ENCODE measurements around the gene NAIF1. TPM values are rescaled to one million over a fixed set of nuclear protein-coding genes. Genes with fewer than 3 reads are reported as not detected.

NAIF1 gene
- total RNA-seq, 4 donors from 2014 or later = 3.8 to 27.4 (median 10.6) TPM

DNA sequence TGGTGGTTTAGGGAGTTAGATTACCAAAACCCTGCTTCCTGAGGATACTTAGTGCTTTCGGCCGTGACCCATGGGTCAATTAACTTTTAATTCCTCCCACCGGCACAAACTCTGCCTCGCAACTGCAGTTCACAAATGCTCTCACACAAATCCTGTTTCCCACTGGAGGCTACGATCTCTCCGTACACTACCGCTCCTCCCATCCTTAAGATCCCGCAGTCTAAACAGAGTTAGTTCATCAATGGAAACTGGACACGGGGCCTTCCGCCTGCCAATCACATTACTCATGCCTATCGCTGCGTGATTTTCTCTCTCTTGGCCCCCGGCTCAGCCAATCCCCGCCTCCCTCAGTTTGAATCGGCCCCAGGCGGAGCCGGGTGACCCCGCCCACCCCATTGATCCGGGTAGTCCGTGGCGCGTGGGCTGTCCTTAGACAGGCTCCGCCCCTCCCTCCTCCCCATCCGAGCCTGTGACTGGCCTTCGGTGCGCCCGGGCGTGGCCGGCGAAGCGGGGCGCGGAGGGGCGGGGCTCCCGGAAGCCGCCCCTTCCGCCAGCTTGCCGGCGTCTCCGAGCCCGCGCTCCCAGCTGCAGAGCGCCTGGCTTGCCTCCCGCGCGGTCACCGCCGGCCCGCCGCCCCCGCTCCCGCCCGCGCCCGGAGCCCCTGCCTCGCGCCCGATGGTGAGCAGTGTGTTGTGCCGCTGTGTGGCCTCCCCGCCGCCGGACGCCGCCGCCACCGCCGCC, 695 bp upstream of the NAIF1 start, which contains the start of gene SLC25A25:
Gene SLC25A25, plus strand, starts transcription at position 588 of the 741 bp plus-strand sequence. Its CDS starts 88 bp downstream, at position 676.
- DNase-seq = peak; percentile 100
- intact Hi-C loops (cut with DNase I; ENCODE audit: low total_unique reads) = no loop called here
- H3K9me3 ChIP-seq = no peaks in the 10 kb centered on the region
- H3K27me3 ChIP-seq = no peaks in the 10 kb centered on the region
- peak; percentile 84 to 96 for TF ChIP-seq POLR2A (IDR thresholded peaks at IDR 0.05)
- TF ChIP-seq CTCF (IDR thresholded peaks at IDR 0.05) = peak in 1 of 4 experiments; percentile 3
- H3K4me3 ChIP-seq = peak within 1 kb of the TSS; percentile 84 to 95
- H3K4me1 ChIP-seq = peaks cover 11 to 20% of the 10 kb centered on the region in 2 donors
- H3K36me3 ChIP-seq = no peaks in the 10 kb centered on the region
- peak within 1 kb of the TSS; percentile 98 to 99 for H3K27ac ChIP-seq

DNA sequence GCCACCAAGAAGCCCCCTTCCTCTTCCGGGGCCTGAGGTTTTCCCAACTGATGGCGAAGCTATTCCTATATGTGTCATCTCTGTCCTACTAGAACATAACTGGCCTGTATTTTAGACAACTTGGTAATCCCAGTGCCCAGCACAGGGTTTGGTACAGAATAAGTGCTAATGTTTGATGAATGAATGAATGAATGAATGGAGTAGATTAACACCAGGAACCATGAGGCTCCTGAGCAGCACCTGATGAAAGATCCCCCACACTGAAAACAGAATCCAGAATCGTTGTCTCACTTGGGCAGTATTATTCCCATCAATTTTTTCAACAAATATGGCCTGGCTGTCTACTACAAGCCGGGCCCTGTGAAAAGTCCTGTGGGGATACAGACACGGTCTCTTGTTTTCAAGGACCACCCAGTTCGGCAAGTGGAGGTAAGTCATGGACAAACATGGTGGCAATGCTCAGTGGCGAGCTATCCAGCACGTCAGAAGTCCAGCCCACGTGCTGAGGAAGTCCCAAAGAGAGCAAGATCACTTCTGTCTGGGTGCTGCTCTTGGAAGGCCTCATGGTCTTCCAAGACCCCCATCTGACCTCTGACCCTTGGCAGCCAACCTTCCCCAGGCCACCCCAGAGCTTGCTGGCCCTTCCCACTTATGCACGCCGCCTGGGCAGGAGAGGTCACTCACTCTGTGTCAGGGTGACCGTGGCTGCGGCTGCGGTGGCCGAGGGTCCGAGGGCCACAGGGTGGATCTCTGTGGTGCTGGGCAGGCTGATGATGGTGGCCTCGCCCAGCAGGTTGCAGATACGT, 1.0 kb downstream of the NAIF1 start:
- intact Hi-C loops (cut with DNase I; ENCODE audit: low total_unique reads) = no loop called here
- TF ChIP-seq CTCF (IDR thresholded peaks at IDR 0.05) = no peak
- TF ChIP-seq POLR2A (IDR thresholded peaks at IDR 0.05) = no peak
- no peaks in the 10 kb centered on the region for H3K27me3 ChIP-seq
- H3K36me3 ChIP-seq = no peaks in the 10 kb centered on the region
- peak overlapping the region; percentile 89 to 98 for H3K27ac ChIP-seq
- peak in 1 of 2 donors; percentile 67 for DNase-seq
- H3K4me1 ChIP-seq = peaks cover 5 to 14% of the 10 kb centered on the region in 2 donors
- H3K4me3 ChIP-seq = peak overlapping the region; percentile 25 to 35
- no peaks in the 10 kb centered on the region for H3K9me3 ChIP-seq

DNA sequence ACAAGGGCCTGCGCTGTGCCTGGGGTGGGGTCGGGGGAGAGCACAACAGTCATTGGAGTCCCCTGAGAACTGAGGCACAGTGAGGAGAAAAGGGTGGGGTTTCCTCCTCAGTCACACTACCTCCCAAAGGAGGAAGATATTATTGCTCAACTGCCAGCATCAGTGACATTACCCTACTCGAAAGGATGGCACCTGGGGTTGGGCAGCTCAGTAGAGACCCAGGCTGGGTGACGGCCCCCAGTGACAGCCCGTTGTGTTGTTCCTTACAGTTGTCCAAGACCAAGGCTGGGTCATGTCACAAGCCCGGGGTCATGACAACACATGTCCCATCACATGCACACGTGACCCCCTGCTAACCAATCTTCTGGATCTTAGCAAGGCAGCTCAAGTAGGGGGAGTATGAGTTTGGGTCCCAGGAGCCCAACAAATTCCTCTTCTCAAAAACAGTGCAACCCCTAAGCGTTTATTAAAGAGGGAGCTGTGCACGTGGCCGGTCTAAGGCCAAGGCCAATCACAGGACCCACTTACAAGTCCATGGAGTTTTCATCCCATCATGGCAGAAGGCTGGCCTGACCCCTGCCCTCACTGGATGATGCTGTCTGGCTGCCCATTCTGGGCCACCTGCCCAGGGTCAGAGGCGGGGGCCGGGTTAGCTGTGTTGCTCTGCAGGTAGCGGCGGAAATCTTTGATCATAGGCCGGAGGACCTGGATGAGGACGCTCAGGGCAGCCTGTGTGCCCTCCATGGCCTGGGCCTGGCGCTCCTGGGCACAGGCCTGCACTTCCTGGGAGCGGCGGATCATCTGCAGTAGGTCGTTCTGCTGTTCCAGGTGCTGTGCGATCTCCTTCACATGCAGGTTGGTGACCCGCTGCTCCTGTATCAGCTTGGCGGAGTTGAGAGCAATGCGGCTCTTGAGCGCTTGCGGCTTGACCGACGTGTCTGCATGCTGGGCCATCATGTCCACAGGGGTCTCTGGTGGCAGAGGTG, 4.0 kb downstream of the NAIF1 start:
- H3K36me3 ChIP-seq = no peaks in the 10 kb centered on the region
- no peak for TF ChIP-seq CTCF (IDR thresholded peaks at IDR 0.05)
- TF ChIP-seq POLR2A (IDR thresholded peaks at IDR 0.05) = no peak
- no peak for DNase-seq
- peak overlapping the region; percentile 64 to 87 for H3K27ac ChIP-seq
- H3K4me3 ChIP-seq = no peak overlapping the region
- no peaks in the 10 kb centered on the region for H3K9me3 ChIP-seq
- peaks cover 5 to 14% of the 10 kb centered on the region in 2 donors for H3K4me1 ChIP-seq
- no peaks in the 10 kb centered on the region for H3K27me3 ChIP-seq
- intact Hi-C loops (cut with DNase I; ENCODE audit: low total_unique reads) = no loop called here

DNA sequence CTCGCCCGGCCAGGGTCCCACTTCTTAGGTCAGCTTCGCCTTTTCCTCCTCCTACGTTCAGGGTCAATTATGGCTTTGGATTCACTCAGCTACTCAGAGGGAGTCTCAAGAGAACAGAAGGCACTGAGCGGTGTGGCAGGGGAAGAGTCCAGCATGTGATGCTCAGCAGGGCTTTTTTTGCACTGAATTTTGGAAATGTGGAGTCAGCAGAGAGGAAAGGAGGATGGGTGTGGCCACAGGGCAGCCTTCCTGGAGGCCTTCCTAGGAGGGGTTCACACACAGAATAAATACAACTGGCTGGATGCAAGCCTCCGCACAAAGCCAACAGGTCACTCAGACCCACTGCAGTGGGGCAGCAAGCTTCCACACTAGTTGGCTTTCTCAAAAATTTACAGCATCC, 4.8 kb downstream of the NAIF1 start:
- no peak for DNase-seq
- intact Hi-C loops (cut with DNase I; ENCODE audit: low total_unique reads) = no loop called here
- H3K27ac ChIP-seq = peak overlapping the region; percentile 64 to 87

More for the DNA sequence above, 4.8 kb downstream of the NAIF1 start:
- Histone ChIP-seq H3K9me3 (no peaks in the 10 kb centered on the region), H3K27me3 (no peaks in the 10 kb centered on the region), H3K4me3 (no peak overlapping the region), H3K4me1 (peaks cover 5 to 14% of the 10 kb centered on the region in 2 donors), H3K36me3 (no peaks in the 10 kb centered on the region)
- no peak for TF ChIP-seq POLR2A (IDR thresholded peaks at IDR 0.05)
- TF ChIP-seq CTCF (IDR thresholded peaks at IDR 0.05) = no peak
